Activated T-cell treated with anti-CD3 and anti-CD28 coated beads for 4 hours (primary cell): ENCODE data around the gene CRTC1.

Experiments
- DNase-seq: peaks from one replicate; pipeline ENCODE4 v3.0.0-alpha.2; 2020

The CRTC1 gene

GRCh38 chr19:18788529-18789421, 105.3 kb downstream of the CRTC1 start:
- no peak for DNase-seq

- DNase-seq, result no peak
Measured at GRCh38 chr19:18789422-18789869, 106.0 kb downstream of the CRTC1 start.

- DNase-seq, result peak; percentile 14
Measured at GRCh38 chr19:18789883-18790565, 106.5 kb downstream of the CRTC1 start.

GRCh38 chr19:18790566-18791314, 107.3 kb downstream of the CRTC1 start, which contains the start of gene COMP:
Gene COMP (minus strand): TSS chr19:18791305. CDS start chr19:18791269, 36 bp downstream.
- no peak for DNase-seq

GRCh38 chr19:18791315-18791678, 107.8 kb downstream of the CRTC1 start:
- DNase-seq, result no peak

DNA sequence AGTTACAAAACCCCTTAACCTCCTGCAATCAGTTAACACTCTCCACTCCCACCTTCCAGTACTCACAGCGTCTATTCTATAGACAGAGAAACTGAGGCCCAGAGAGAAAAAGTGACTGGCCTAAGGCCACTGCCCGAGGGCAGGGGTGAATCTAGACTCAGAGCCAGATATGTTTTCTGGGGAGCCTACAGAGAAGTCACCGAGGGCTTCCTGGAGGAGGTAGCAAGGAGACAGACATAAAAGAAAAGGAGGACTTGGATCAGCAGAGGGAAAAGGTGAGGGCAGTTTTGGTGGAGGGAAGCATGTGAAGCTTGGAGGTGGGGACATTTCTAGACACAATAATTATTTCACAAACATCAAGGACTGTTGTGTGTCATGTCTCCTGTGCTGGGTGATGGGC, 109.2 kb downstream of the CRTC1 start:
- no peak for DNase-seq

DNA sequence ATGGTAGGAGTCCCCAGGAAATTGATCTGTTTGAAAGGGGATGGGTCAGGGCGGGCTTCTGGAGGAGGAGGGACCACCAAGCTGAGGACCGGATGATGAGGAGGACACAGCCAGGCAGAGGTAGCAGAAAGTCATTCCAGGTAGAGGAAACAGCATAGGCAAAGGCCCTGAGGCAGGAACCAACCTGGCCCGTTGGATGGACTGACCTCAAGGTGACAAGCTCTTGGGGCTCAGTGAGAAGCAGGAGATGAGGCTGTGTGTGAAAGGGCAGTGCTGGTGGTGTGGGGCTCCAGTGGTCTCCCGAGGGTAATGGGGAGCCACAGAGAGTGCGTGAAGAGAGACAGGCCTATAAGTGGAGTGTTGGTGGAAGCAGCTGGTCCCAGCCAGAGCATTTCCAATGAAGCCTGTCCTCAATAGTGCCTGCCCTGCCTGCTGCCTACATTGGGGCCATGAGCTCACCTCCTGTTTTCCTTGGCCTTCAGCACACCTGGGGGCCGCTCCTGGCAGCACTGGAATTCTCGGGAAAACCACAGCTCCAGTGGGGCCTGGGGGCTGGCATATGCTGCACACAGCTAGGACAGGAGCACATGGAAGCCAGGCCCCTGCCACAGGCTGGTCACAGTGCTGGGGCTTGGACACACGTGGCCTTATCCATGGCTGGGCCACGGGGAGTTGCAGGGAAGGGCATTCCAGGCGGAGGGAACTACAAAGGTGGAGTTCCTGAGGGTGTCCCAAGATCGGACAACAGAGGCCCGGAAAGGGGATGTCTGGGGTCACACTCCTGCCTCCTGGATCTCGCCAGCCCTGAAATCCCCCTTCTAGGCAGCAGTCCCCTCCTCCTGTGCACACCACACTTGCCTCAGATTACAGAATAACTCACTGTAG, 109.9 kb downstream of the CRTC1 start:
- no peak for DNase-seq

DNA sequence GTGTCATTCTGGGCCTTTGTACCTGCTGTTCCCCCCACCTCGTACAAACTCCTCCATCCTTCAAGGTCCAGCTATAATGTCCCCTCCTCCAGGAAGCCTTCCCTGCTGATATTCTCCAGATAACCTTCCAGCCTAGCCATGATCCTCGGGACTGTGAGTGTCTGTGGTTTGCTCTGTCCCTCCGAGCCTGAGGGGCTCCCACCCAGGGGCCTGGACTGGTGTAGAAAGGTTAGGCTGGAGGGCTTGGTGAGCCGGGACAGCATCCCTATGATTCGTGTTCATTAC, 110.5 kb downstream of the CRTC1 start:
- DNase-seq, result no peak

- no peak for DNase-seq
Measured at GRCh38 chr19:18794692-18795091, 111.2 kb downstream of the CRTC1 start.

DNA sequence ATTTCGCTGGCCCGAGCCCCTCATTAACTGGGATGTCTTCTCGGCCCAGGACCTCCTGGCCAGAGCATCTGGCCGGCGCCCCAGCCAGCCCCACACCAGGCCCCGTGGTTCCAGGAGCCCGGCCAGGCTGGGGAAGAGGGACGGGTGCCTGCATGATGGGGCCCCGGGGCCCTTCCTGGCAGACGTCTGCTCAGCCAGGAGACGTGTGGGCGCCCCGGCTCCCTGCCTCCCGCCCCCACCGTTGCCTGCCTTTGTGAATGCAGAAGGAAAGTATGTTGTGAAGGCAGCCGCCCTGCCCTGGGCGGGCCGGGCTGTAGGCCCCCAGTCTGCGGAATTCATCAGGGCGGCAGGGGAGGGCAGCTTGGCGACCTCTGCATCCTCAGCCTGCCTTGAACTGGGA, 112.1 kb downstream of the CRTC1 start:
- DNase-seq, result no peak

DNA sequence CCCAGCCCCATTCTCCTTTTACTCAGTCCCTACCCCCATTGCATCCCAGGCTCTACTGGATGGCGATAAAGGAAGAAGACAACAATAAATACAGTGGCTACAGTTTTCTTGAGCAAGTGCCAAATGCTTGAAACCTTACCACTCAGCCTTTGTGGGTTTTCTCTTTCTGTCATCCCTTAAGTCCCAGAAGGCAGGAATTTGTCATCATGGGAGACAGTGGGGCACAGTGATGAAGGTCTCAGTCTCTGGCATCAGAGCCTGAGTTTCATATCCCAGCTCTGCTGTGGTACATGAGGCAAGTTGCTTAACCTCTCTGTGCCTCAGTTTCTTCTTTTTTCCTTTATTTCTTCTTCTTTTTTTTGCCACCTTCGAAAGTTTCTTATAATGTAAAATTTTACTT, 112.8 kb downstream of the CRTC1 start:
- DNase-seq, result no peak

DNA sequence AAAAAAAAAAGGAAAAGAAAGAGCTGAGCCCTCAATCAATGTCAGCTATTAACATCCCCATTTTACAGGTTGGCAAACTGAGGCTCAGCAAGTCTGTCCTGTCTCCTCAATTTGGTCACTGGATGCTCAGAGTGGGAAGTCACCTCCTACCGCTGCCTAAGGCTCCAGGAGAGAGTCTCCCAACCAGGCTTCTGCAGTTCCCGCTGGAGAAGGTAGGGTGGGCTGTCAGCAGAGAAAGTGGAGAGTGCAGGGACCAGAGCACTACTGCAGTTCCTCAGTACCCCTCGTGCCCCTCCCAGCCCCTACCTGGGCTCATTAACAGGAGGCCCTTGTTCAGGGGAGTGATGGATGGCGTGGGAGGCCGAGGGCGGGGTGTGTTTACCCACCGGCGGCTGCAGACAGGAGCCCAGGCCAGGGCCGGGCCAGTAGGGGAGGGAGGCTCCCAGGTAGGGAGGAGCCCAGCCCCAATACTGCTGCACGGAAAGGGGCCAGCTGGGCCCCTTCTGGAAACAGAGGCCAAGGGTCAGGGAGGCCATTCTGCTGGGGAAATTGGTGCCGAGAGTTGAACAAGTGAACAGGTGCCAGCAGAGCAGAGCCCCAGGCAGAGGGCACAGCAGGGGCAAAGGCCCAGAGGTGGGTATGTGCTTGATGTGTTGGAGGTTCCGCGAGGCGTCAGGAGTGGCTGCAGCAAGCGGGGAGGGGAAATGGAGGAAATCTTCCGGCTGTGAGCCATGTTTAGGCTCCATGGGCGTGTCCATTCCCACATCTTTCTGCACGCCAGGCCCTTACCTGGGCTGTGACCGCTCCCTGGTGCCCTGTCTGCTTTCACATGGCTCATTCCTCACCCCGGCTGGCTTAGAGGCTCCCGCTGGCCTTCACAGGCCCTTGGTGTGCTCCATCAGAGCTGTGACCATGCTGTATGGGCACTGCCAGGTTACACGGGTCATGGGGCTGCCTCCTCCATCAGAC, 115.2 kb downstream of the CRTC1 start:
- no peak for DNase-seq

- DNase-seq, result no peak
Measured at GRCh38 chr19:18799389-18799970, 116.0 kb downstream of the CRTC1 start.

GRCh38 chr19:18800079-18800478, 116.6 kb downstream of the CRTC1 start:
- no peak for DNase-seq

DNA sequence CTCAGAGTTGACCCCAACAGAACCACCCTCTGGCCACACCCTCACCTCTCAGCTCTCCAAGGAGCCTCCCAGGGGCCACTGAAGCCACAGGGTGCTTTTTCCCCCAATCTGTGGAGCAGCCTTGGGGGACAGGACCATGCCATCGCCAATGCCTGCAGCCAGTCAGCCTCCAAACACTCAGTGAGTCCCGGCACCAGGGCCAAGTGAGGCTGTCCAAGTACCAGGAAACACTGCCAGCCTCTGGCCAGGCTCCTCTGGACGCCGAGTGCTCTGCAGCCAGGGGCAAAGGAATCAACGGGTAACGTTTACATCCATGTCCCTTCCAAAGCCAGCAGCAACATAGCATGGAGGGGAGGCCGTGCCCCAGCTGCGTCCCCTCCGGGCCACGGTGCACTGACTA, 117.2 kb downstream of the CRTC1 start:
- DNase-seq, result no peak

DNA sequence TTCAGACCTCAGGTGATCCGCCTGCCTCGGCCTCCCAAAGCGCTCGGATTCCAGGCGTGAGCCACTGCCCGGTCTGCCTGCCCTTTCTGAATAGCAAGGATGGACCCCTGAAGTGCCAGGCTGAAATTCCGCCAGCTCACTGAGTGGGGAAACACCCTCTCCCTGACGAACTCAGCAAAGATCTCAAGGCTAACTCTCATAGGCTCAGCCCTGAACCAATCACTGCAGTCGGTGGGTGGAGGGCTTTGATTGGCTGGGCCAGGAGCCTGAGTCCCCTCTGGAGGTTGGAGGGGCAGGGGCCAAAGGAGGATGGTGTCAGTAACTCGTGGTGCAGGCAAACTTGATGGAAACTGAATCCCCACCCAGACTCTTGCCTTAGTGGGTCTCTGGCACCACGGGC, 118.9 kb downstream of the CRTC1 start:
- no peak for DNase-seq

DNA sequence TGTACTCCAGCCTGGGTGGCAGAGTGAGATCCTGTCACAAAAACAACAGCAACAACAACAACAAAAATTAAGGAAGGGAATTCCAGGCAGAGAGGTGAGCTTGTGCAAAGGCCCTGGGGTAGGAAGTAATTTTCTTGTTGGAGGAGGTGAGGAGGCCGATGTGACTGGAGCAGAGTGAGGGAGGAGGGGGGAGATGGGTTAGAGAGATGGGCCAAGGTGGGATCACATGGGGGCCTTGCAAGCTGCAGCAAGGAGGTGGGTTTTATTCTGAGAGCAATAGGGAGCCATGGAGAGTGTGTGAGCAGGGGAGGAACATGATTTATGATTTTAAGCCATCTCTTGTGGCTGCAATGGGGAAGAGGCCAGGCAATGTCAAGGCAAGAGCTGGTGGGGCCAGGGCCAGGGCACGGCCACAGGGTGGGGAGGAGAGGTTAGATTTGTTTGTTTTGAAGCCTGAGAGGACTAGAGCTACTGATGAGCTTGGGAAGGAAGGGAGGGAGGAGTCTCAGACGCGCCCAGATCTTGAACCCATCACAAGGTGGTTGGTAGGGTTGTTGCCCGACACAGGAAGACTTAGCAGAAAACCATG, 120.2 kb downstream of the CRTC1 start:
- DNase-seq, result no peak

GRCh38 chr19:18804139-18804601, 120.7 kb downstream of the CRTC1 start:
- no peak for DNase-seq

GRCh38 chr19:18804643-18805042, 121.2 kb downstream of the CRTC1 start:
- DNase-seq, result no peak

DNA sequence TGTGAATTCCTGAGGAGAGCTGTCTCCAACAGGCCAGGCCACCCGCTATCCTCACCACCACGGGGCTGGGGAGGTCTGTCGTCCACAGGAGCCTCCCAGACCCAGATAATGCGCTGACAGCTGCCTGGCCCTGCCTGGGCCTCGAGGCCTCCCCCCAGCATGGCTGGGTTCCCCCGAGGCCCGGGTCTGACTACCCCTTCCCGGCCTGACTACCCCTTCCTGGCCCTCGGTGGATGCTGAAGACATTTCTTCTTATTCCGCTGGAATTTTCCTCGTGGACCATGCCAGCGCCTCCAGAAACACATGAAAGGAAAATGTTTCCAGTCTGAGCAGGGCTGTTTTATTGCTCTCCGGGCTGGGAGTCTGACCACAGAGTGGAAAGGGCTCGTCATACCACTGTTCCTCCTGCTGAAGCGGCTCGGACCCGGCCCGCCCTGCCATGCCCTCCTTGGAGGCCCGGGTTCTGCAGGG, 124.4 kb downstream of the CRTC1 start:
- DNase-seq, result no peak
